Ascending aorta (tissue), 2 donors: ENCODE data around the gene RNF224. TPM values are rescaled to one million over a fixed set of nuclear protein-coding genes. Genes with fewer than 3 reads are reported as not detected.

Source experiments
- DNase-seq, 2 donors: peaks; one replicate each; pipeline ENCODE4 v3.0.0-alpha.2; 2019; ENCODE audit warnings: low spot score in 2 of 2
- H3K27ac ChIP-seq, 2 donors: fragments of 200-600 bp; sonication (generic); one replicate each; pipeline ENCODE4 v1.5.1; 2016 to 2017; ENCODE audit warnings: mild to moderate bottlenecking in 1 of 2
- H3K27me3 ChIP-seq: fragments of 200-600 bp; sonication (generic); one replicate; pipeline ENCODE4 v1.5.1; 2017
- H3K36me3 ChIP-seq, 2 donors: fragments of 200-600 bp; sonication (generic); one replicate each; pipeline ENCODE4 v1.5.1; 2016
- H3K4me1 ChIP-seq, 2 donors: fragments of 200-600 bp; sonication (generic); one replicate each; pipeline ENCODE4 v1.5.1; 2016 to 2017; ENCODE audit warnings: mild to moderate bottlenecking in 1 of 2
- H3K4me3 ChIP-seq, 2 donors: fragments of 200-600 bp; sonication (generic); one replicate each; pipeline ENCODE4 v1.5.1; 2016 to 2017; ENCODE audit warnings: mild to moderate bottlenecking in 1 of 2
- H3K9me3 ChIP-seq, 2 donors: fragments of 200-600 bp; sonication (generic); one replicate each; pipeline ENCODE4 v1.5.1; 2016
- intact Hi-C: fragments of 100-400 bp; cut with DNase I; formaldehyde crosslinking; loops from one replicate; pipeline ENCODE4 v1.15.1; 2023
- total RNA-seq: library from RNA; depleted of rRNA; stranded (reverse); fragments of >200 nt; gene quantifications from one replicate; pipeline ENCODE4 v1.1.0, GENCODE V29; 2016
- TF ChIP-seq, protein P1 (sequence below), 3 experiments: fragments of 200-600 bp in 2 of 3; fragments of 450-650 bp in 1 of 3; sonication (generic) in 2 of 3; IDR thresholded peaks; one replicate each; pipeline ENCODE4 v1.5.1; 2016 to 2019; ENCODE audit warnings: antibody characterized with exemption in 3 of 3, mild to moderate bottlenecking in 1 of 3, moderate library complexity in 1 of 3

Gene RNF224
- total RNA-seq, 1 donor from 2014 or later = not detected

DNA sequence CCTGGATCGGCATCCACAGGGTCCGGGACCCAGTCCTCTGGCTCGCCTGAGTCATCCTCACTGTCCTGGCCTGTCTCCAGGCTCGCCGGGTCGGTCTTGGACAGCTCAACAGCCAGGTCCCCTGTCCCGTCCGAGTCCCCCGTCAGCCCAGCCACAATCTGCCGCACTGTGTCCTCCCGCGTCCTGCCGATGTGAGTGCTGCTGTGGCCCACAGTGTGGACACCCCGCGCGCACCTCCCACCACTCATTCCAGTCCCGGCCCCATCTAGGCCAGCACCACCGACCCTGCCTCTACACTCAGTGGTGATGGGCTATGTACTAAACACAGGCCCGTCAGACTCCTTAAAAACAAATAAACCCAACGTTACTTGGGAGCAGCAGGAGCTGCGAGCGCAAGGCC is 45.6 kb upstream of the RNF224 start:
- H3K4me3 ChIP-seq = no peak overlapping the region
- TF ChIP-seq, protein P1, sequence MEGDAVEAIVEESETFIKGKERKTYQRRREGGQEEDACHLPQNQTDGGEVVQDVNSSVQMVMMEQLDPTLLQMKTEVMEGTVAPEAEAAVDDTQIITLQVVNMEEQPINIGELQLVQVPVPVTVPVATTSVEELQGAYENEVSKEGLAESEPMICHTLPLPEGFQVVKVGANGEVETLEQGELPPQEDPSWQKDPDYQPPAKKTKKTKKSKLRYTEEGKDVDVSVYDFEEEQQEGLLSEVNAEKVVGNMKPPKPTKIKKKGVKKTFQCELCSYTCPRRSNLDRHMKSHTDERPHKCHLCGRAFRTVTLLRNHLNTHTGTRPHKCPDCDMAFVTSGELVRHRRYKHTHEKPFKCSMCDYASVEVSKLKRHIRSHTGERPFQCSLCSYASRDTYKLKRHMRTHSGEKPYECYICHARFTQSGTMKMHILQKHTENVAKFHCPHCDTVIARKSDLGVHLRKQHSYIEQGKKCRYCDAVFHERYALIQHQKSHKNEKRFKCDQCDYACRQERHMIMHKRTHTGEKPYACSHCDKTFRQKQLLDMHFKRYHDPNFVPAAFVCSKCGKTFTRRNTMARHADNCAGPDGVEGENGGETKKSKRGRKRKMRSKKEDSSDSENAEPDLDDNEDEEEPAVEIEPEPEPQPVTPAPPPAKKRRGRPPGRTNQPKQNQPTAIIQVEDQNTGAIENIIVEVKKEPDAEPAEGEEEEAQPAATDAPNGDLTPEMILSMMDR (IDR thresholded peaks at IDR 0.05) = no peak
- intact Hi-C loops = no loop called here

DNA sequence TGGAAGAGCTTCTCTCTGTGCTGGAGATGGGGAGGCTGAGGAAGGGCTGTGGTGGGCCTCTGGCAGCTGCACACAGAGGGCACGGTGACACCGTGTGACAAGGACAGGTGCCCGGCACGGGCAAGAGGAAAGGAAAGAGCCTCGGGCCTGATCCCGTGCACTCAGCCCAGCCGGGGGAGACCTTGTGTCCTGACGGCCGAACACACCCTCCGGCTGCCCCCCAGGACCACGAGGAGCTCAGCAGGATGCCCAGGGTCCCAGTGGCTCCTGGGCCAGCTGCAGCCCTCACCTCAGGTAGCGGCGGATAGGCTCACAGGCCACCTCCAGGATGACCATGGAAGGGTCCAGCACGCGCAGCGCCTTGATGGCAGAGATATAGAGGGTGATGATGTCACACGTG is 44.5 kb upstream of the RNF224 start:
- Histone ChIP-seq H3K36me3 (peaks cover 62 to 76% of the 10 kb centered on the region in 2 donors), H3K27ac (no peak overlapping the region), H3K27me3 (no peaks in the 10 kb centered on the region), H3K4me1 (peaks cover 10 to 21% of the 10 kb centered on the region in 2 donors), H3K4me3 (no peak overlapping the region), H3K9me3 (no peaks in the 10 kb centered on the region)
- TF ChIP-seq, protein P1 (IDR thresholded peaks at IDR 0.05) = no peak
- intact Hi-C loops = no loop called here
- no peak for DNase-seq

More for the DNA sequence above, 45.6 kb upstream of the RNF224 start:
- Histone ChIP-seq H3K27ac (no peak overlapping the region), H3K4me1 (peaks cover 0 to 11% of the 10 kb centered on the region in 2 donors), H3K36me3 (peaks cover 62 to 78% of the 10 kb centered on the region in 2 donors), H3K9me3 (no peaks in the 10 kb centered on the region), H3K27me3 (no peaks in the 10 kb centered on the region)
- DNase-seq = no peak

DNA sequence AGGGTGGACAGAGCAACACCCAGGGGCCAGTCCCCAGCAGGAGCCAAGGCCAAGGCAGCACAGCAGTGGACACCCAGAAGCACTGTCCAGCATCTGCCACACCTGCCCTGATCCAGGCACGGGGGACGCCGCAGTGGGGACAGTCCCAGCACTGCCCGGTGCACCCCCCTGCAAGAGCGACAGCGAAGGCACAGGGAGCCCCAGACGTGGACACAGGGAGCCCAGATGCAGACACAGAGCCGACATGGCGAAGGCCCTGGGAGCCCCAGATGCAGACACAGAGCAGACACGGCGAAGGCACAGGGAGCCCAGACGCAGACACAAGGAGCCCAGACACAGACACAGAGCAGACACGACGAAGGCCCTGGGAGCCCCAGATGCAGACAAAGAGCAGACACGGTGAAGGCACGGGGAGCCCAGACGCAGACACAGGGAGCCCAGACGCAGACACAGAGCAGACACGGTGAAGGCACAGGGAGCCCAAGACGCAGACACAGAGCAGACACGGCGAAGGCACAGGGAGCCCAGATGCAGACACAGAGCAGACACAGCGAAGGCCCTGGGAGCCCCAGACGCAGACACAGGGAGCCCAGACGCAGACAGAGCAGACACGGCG is 43.2 kb upstream of the RNF224 start:
- H3K4me3 ChIP-seq = no peak overlapping the region
- TF ChIP-seq, protein P1 (IDR thresholded peaks at IDR 0.05) = no peak
- H3K27ac ChIP-seq = no peak overlapping the region
- peaks cover 10 to 21% of the 10 kb centered on the region in 2 donors for H3K4me1 ChIP-seq
- no peaks in the 10 kb centered on the region for H3K9me3 ChIP-seq
- H3K36me3 ChIP-seq = peaks cover 58 to 73% of the 10 kb centered on the region in 2 donors
- no peaks in the 10 kb centered on the region for H3K27me3 ChIP-seq
- no peak for DNase-seq
- intact Hi-C loops = no loop called here

DNA sequence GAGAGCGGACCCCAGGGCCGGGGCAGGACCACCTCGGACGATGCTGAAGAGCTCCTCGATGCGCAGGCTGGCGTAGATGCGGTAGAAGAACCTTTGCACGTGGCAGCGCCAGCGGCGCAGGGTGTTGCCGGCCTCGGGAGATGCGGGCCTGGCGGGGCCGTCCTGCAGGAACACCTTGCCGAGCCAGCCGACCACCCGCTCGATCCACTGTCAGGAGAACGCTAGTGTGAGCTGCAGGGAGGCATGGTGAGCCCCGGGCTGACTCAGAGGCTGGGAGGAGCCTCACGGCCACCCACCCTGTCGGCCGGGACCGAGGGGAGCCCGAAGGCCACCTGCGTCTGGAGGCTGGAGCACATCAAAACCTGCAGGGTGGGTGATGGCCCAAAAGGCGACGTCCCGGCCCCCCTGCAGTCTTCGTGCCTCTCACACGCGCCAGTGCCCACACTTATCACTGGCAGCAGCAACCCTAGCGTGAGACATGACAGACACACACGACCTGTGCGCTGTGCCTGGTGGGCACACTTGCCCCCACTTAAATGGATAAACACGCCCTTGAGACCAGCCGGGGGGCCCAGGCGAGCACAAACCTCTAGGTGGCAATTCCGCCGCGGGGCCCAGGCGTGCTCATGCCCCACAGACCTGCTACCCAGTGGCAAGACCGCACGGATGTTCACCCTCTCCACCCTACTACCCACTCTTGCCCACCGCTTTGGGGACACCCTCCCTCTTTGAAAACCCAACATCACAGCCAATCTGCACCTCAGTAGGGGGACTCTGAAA is 42.2 kb upstream of the RNF224 start:
- H3K27me3 ChIP-seq = no peaks in the 10 kb centered on the region
- H3K4me1 ChIP-seq = peaks cover 20 to 31% of the 10 kb centered on the region in 2 donors
- intact Hi-C loops = no loop called here
- TF ChIP-seq, protein P1 (IDR thresholded peaks at IDR 0.05) = no peak
- H3K9me3 ChIP-seq = no peaks in the 10 kb centered on the region
- H3K27ac ChIP-seq = no peak overlapping the region
- no peak overlapping the region for H3K4me3 ChIP-seq
- no peak for DNase-seq
- peaks cover 51 to 66% of the 10 kb centered on the region in 2 donors for H3K36me3 ChIP-seq

DNA sequence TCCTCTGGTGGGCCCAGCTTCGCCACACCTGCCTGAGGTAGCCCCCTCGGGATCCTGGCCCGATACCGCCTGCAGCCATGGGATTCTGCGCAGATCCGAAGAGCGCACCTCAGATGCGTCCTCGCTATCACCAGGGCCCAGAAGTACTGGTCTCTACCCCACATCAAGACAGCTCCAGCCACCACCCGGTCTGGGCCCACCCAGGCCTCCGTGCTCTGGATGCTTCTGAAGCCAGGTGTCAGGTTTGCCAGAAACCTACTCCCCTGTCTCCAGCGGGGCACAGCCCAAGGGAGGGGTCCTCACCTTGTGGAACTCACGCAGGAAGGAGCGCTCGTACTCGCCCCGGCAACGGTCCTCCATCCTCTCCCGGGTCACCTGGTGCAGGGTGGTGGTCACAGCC is 41.4 kb upstream of the RNF224 start:
- H3K4me1 ChIP-seq = peaks cover 23 to 38% of the 10 kb centered on the region in 2 donors
- no peaks in the 10 kb centered on the region for H3K9me3 ChIP-seq
- H3K36me3 ChIP-seq = peaks cover 45 to 66% of the 10 kb centered on the region in 2 donors
- intact Hi-C loops = no loop called here
- no peak overlapping the region for H3K4me3 ChIP-seq
- TF ChIP-seq, protein P1 (IDR thresholded peaks at IDR 0.05) = no peak
- no peaks in the 10 kb centered on the region for H3K27me3 ChIP-seq
- H3K27ac ChIP-seq = no peak overlapping the region
- DNase-seq = no peak
